Activated CD4-positive, alpha-beta T cell treated with anti-CD3 and anti-CD28 coated beads for 24 hours (primary cell): Measurements from ENCODE around the gene HGF.

Source experiments
- DNase-seq, 2 donors: peaks; one replicate each; pipeline ENCODE4 v3.0.0-alpha.2; 2020; ENCODE audit warnings: low read depth in 2 of 2

The HGF gene

GRCh38 chr7:81684033-81684432 lies 85.8 kb downstream of the HGF start:
- no peak for DNase-seq

GRCh38 chr7:81682873-81683272 lies 87.0 kb downstream of the HGF start:
- no peak for DNase-seq

GRCh38 chr7:81680120-81680519 lies 89.7 kb downstream of the HGF start:
- no peak for DNase-seq

- no peak for DNase-seq
Observed at GRCh38 chr7:81676813-81677212, 93.0 kb downstream of the HGF start.

- no peak for DNase-seq
Observed at GRCh38 chr7:81676105-81676811, 93.6 kb downstream of the HGF start.

- DNase-seq = no peak
Observed at GRCh38 chr7:81674431-81674830, 95.4 kb downstream of the HGF start.

GRCh38 chr7:81672872-81673271 lies 97.0 kb downstream of the HGF start:
- DNase-seq = no peak

GRCh38 chr7:81669476-81670105 lies 100.3 kb downstream of the HGF start:
- DNase-seq = no peak

GRCh38 chr7:81666209-81666608 lies 103.6 kb downstream of the HGF start:
- DNase-seq = no peak

- no peak for DNase-seq
Observed at GRCh38 chr7:81665236-81665635, 104.6 kb downstream of the HGF start.

GRCh38 chr7:81664304-81664703 lies 105.5 kb downstream of the HGF start:
- DNase-seq = no peak

- no peak for DNase-seq
Observed at GRCh38 chr7:81662531-81662930, 107.3 kb downstream of the HGF start.

- DNase-seq = no peak
Observed at GRCh38 chr7:81659697-81660395, 110.0 kb downstream of the HGF start.

- no peak for DNase-seq
Observed at GRCh38 chr7:81657551-81657950, 112.3 kb downstream of the HGF start.

GRCh38 chr7:81655271-81655670 lies 114.6 kb downstream of the HGF start:
- no peak for DNase-seq

GRCh38 chr7:81652225-81652624 lies 117.6 kb downstream of the HGF start:
- no peak for DNase-seq
